DND-41 (cell line): ENCODE results near the gene PC.

Experiments used
- EZH2 ChIP-seq: IDR thresholded peaks from 3 replicates; pipeline ENCODE4 v1.6.1; 2012; ENCODE audit warnings: borderline replicate concordance, low read depth, mild to moderate bottlenecking, moderate library complexity, low read length, inconsistent platforms; ENCODE audit not compliant: severe bottlenecking
- TF ChIP-seq, protein P1 (sequence below): IDR thresholded peaks from 2 replicates; pipeline ENCODE4 v1.5.1; 2012; ENCODE audit warnings: borderline replicate concordance, low read length, moderate library complexity, mild to moderate bottlenecking; ENCODE audit not compliant: poor library complexity, severe bottlenecking; ENCODE audit errors: extremely low read depth

- TF ChIP-seq, protein P1, sequence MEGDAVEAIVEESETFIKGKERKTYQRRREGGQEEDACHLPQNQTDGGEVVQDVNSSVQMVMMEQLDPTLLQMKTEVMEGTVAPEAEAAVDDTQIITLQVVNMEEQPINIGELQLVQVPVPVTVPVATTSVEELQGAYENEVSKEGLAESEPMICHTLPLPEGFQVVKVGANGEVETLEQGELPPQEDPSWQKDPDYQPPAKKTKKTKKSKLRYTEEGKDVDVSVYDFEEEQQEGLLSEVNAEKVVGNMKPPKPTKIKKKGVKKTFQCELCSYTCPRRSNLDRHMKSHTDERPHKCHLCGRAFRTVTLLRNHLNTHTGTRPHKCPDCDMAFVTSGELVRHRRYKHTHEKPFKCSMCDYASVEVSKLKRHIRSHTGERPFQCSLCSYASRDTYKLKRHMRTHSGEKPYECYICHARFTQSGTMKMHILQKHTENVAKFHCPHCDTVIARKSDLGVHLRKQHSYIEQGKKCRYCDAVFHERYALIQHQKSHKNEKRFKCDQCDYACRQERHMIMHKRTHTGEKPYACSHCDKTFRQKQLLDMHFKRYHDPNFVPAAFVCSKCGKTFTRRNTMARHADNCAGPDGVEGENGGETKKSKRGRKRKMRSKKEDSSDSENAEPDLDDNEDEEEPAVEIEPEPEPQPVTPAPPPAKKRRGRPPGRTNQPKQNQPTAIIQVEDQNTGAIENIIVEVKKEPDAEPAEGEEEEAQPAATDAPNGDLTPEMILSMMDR: no peak
- no peak for TF ChIP-seq EZH2
Measured at GRCh38 chr11:66852466-66853241, 105.5 kb downstream of the PC start.
